Stimulated activated CD4-positive, alpha-beta T cell treated with anti-CD3 and anti-CD28 coated beads, Interleukin-1b, Interleukin-23, amount 100 ng/mL, for 48 hours (primary cell): ENCODE results near the gene STXBP4.
A peak's percentile ranks its signal among the peaks of the same experiment; 100 is the strongest.
"Not testable (repeated sequence)": the region's sequence is repeated elsewhere in the genome, so short reads cannot be mapped to it uniquely, and the experiment has no call there.

ENCODE experiments used
- DNase-seq: peaks from one replicate; pipeline ENCODE4 v3.0.0-alpha.2; 2020

Gene STXBP4

GRCh38 chr17:55057184-55057583 is 88.6 kb downstream of the STXBP4 start:
- DNase-seq, result no peak

GRCh38 chr17:55059724-55060123 is 91.2 kb downstream of the STXBP4 start:
- no peak for DNase-seq

- no peak for DNase-seq
These were observed 94.4 kb downstream of the STXBP4 start for GRCh38 chr17:55062921-55063320.

- no peak for DNase-seq
These were observed 95.6 kb downstream of the STXBP4 start for GRCh38 chr17:55063885-55064874.

- no peak for DNase-seq
These were observed 99.3 kb downstream of the STXBP4 start for GRCh38 chr17:55067697-55068439.

GRCh38 chr17:55068862-55069811 is 100.6 kb downstream of the STXBP4 start:
- DNase-seq, result no peak

GRCh38 chr17:55069983-55070529 is 101.5 kb downstream of the STXBP4 start:
- no peak for DNase-seq

GRCh38 chr17:55072898-55073297 is 104.3 kb downstream of the STXBP4 start:
- DNase-seq, result no peak

- not testable (repeated sequence) for DNase-seq
These were observed 104.9 kb downstream of the STXBP4 start for GRCh38 chr17:55073467-55073866.

GRCh38 chr17:55081559-55081958 is 113.0 kb downstream of the STXBP4 start:
- DNase-seq, result no peak

GRCh38 chr17:55086635-55087058 is 118.1 kb downstream of the STXBP4 start:
- no peak for DNase-seq

- DNase-seq, result no peak
These were observed 120.7 kb downstream of the STXBP4 start for GRCh38 chr17:55089256-55089655.

- peak; percentile 52 for DNase-seq
These were observed 121.5 kb downstream of the STXBP4 start for GRCh38 chr17:55090079-55090492.

GRCh38 chr17:55093353-55093752 is 124.8 kb downstream of the STXBP4 start:
- no peak for DNase-seq

GRCh38 chr17:55098765-55099164 is 130.2 kb downstream of the STXBP4 start:
- no peak for DNase-seq

GRCh38 chr17:55110521-55110920 is 142.0 kb downstream of the STXBP4 start:
- DNase-seq, result no peak

GRCh38 chr17:55114283-55114682 is 145.7 kb downstream of the STXBP4 start:
- DNase-seq, result no peak

GRCh38 chr17:55116440-55116914 is 147.9 kb downstream of the STXBP4 start:
- DNase-seq, result no peak

GRCh38 chr17:55117164-55117563 is 148.6 kb downstream of the STXBP4 start:
- DNase-seq, result no peak

GRCh38 chr17:55120651-55121050 is 152.1 kb downstream of the STXBP4 start:
- DNase-seq, result no peak

GRCh38 chr17:55121268-55121667 is 152.7 kb downstream of the STXBP4 start:
- DNase-seq, result no peak

GRCh38 chr17:55122114-55122513 is 153.5 kb downstream of the STXBP4 start:
- no peak for DNase-seq
